ENCODE data around the gene ATG16L2.

DNA sequence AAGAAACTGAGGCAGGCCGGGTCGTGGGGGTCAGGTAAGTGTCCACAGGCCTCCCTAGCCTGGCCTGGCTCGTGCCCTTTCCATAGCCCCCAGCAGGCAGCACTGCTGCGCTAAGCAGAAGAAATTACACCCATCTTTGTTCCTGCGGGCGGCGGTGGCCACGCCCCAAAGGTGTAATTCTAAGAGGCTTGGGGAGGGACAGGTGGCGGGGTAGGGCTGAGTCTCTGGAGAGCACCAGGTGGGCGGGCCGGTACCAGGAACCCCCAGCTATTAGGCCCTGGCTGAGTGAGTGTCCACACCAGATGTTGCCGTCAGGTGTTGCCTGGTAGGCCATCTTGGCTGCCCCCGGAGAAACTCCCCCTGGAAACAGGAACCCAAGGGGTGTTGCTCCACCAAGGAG lies 49.7 kb upstream of the ATG16L2 start:
- TF ChIP-seq POLR2A (IDR thresholded peaks at IDR 0.05; ENCODE audit: low read length), result no peak
- TF ChIP-seq GATA1 (IDR thresholded peaks at IDR 0.05; ENCODE audit: low read depth, low read length), result no peak

Data from erythroblast (primary cell).